Naive B cell (primary cell): ENCODE measurements around the gene PRDM15. TPM values are rescaled to one million over a fixed set of nuclear protein-coding genes. Genes with fewer than 3 reads are reported as not detected.

Source experiments
- ATAC-seq, 2 donors: fragments of 150-1000 bp; cut with Tn5 transposase; 2 replicates each; pipeline ENCODE4 v1.10.0; 2021; ENCODE audit warnings: low read depth in 2 of 2, mild to moderate bottlenecking in 2 of 2, moderate library complexity in 2 of 2
- DNase-seq: peaks from one replicate; pipeline ENCODE4 v3.0.0; 2022
- H3K27ac Mint-ChIP-seq, 6 donors: one replicate each; pipeline ENCODE4 v1.8.0; 2020 to 2022; ENCODE audit warnings: mild to moderate bottlenecking in 6 of 6, mixed read lengths in 6 of 6, moderate library complexity in 5 of 6, inconsistent platforms in 2 of 6
- H3K27me3 Mint-ChIP-seq, 3 donors: one replicate each; pipeline ENCODE4 v1.8.0; 2021 to 2022; ENCODE audit warnings: mixed read lengths in 3 of 3, mild to moderate bottlenecking in 1 of 3
- H3K36me3 Mint-ChIP-seq, 2 donors: one replicate each; pipeline ENCODE4 v1.8.0; 2020 to 2022; ENCODE audit warnings: mixed read lengths in 2 of 2, inconsistent platforms in 1 of 2, mild to moderate bottlenecking in 1 of 2
- H3K4me1 Mint-ChIP-seq, 3 donors: one replicate each; pipeline ENCODE4 v1.8.0; 2020 to 2022; ENCODE audit warnings: mixed read lengths in 3 of 3, inconsistent platforms in 1 of 3, mild to moderate bottlenecking in 1 of 3, moderate library complexity in 1 of 3
- H3K4me3 Mint-ChIP-seq, 8 donors: one replicate each; pipeline ENCODE4 v1.8.0; 2020 to 2022; ENCODE audit warnings: mild to moderate bottlenecking in 8 of 8, mixed read lengths in 8 of 8, moderate library complexity in 8 of 8, inconsistent platforms in 2 of 8
- H3K9me3 Mint-ChIP-seq, 7 donors: one replicate each; pipeline ENCODE4 v1.8.0; 2020 to 2022; ENCODE audit warnings: mixed read lengths in 7 of 7, mild to moderate bottlenecking in 5 of 7, inconsistent platforms in 2 of 7, moderate library complexity in 1 of 7
- polyA plus RNA-seq, 6 donors: library from polyadenylated mRNA; unstranded; fragments of 300-500 nt; fragmentation: Illumina TruSeq; gene quantifications; one replicate each; pipeline ENCODE4 v1.2.3, GENCODE V29; 2021; ENCODE audit warnings: low read depth in 6 of 6

The PRDM15 gene
- polyA plus RNA-seq, 6 donors from 2014 or later, result 0.91 to 3.7 (median 1.4) TPM; not detected in 1

DNA sequence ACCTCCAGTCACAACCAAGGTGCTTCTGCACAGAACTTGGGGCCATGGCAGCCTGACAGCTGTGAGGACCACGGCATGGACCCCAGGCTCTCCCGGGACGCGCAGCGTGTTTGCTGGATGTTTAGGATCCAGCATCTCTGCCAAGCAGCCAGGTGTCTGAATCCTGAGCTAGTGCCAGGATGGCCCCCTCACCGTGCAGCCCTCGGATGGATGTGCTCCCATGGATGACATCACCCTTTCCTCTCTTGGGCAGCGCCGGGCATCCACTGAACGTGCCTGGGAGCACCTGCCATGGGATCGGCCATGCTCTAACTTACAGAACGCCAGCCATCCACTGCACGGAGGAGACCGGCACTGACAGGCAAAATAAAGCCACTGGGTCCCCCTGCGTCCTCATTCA lies 53.9 kb downstream of the PRDM15 start:
- Mint-ChIP-seq H3K9me3 (no peaks in the 10 kb centered on the region), H3K27ac (no peak overlapping the region), H3K4me1 (peaks cover 0 to 16% (median 7%) of the 10 kb centered on the region in 3 donors), H3K36me3 (peaks cover 0 to 11% of the 10 kb centered on the region in 2 donors), H3K4me3 (no peak overlapping the region), H3K27me3 (no peaks in the 10 kb centered on the region)
- ATAC-seq, result no peak
- no peak for DNase-seq

DNA sequence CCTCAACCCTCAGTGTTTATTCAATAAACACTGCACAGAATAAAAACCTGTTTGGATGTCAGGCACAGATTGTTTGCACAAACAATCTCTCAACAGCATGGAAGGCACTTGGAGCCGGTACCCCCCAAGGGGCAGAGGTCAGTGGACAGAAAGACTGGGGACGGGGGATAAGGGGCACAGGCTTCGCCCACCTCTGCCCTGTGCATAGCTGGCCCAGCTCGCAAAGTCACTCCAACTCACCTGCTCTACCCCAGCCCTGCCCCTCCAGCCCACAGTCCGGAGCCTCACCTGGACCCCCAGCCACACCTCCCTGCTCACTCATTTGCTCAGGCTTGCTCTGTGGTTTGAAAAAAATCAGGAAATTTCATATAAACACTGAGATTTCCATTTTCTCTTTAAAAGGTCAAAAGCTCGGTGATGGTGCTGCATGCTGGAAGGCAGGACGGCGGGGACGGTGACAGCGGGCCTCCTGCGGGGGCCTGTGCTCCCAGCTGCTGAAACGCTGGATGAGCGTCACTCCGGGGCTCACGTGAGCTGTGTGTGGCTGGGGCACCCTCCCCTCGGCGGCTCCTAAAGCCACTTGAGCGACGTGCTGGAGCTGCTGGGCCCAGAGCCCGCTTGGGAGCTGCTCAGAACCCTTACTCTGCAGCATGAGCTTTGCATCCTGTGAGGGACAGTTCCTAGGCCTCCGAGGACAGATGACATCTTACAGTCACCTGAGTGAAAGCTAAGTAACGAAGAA lies 54.5 kb downstream of the PRDM15 start:
- ATAC-seq (no peak), DNase-seq (no peak)
- Mint-ChIP-seq H3K27ac (no peak overlapping the region), H3K4me1 (peaks cover 0 to 16% (median 7%) of the 10 kb centered on the region in 3 donors), H3K36me3 (peaks cover 0 to 13% of the 10 kb centered on the region in 2 donors), H3K9me3 (no peaks in the 10 kb centered on the region), H3K4me3 (no peak overlapping the region), H3K27me3 (no peaks in the 10 kb centered on the region)

DNA sequence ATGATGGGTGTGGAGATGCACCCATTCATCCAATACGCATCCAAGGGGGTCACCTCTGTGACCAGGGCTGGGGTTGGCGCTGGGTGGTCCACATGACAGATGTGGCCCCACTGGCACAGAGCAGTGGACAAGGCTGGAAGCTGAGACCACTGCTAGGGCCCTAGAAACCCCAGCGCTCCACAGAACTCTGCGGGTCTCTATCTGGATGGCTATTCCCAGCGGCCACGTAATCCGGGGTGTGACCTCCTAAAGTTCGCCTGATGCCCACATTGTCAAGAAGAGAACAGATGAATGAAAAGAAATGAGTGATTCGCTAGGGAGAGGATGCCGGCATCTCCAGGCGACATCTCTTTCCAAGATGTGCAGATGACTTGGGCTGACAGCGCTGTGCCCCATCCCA lies 55.2 kb downstream of the PRDM15 start:
- DNase-seq (no peak), ATAC-seq (no peak)
- H3K27ac Mint-ChIP-seq, result peak overlapping the region in 1 of 6 donors; percentile 71
- H3K4me1 Mint-ChIP-seq, result peaks cover 0 to 16% (median 7%) of the 10 kb centered on the region in 3 donors
- no peak overlapping the region for H3K4me3 Mint-ChIP-seq
- no peaks in the 10 kb centered on the region for H3K27me3 Mint-ChIP-seq
- no peaks in the 10 kb centered on the region for H3K9me3 Mint-ChIP-seq
- H3K36me3 Mint-ChIP-seq, result peaks cover 0 to 13% of the 10 kb centered on the region in 2 donors

DNA sequence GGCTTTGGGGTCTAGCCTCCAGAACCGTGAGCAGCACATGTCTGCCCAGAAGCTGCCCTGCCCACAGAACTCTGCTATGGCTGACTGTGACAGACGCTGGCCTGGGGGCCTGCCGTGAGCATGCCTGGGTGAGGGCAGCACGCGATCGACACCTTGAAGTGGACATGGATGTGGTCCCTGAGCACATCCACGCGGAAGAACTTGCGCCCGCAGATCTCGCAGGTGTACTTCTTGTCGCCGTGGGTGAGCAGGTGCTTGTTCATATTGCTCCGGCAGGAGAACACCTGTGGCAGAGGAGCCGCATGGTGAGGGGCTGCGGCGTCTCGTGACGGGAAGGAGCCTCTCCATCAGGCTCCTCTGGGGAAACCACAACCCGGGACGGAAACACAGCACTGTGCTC lies 56.0 kb downstream of the PRDM15 start:
- DNase-seq (no peak), ATAC-seq (peak in 1 of 2 donors; percentile 23)
- Mint-ChIP-seq H3K4me3 (peak overlapping the region in 2 of 8 donors; percentile 37 to 63), H3K27ac (peak overlapping the region in 2 of 6 donors; percentile 53 to 59), H3K36me3 (peaks cover 0 to 13% of the 10 kb centered on the region in 2 donors), H3K4me1 (peaks cover 0 to 16% (median 7%) of the 10 kb centered on the region in 3 donors), H3K27me3 (no peaks in the 10 kb centered on the region), H3K9me3 (no peaks in the 10 kb centered on the region)

DNA sequence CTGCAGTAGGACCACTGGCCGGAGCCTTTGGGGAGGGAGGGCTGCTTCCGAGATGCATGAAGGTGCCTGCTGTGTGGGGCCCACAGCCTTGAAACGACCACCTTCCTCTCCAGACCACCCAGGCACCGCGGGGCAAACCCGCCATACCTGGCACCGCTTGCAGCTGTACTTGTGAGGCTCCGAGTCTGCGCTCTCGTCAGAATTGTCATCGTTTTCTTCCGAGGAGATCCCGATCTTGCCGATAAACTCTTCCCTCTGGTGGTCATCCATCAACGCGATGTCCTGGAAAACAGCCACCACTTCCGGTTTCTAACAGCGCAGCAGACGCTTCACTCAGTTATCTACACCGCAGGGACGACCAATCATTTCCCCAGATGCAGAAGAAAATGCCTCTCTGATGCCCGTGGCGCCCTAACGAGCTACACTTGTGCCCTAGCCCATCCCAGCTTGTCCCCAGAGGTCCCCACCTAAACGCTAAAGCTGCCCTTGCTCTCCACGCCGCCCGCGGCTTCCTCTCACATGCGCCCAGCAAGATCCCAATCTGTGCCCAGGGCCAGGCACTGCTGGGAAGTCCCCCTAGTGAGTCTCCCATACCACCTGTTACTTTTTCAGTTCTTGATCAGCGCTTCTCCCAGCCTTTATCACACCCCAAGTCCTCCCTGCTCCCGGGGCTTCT lies 57.2 kb downstream of the PRDM15 start:
- peak overlapping the region in 1 of 8 donors; percentile 12 for H3K4me3 Mint-ChIP-seq
- H3K9me3 Mint-ChIP-seq, result no peaks in the 10 kb centered on the region
- no peak overlapping the region for H3K27ac Mint-ChIP-seq
- H3K27me3 Mint-ChIP-seq, result no peaks in the 10 kb centered on the region
- peaks cover 0 to 13% of the 10 kb centered on the region in 2 donors for H3K36me3 Mint-ChIP-seq
- H3K4me1 Mint-ChIP-seq, result peaks cover 4 to 22% (median 12%) of the 10 kb centered on the region in 3 donors
- ATAC-seq (no peak), DNase-seq (no peak)

GRCh38 chr21:41821081-41821755 lies 57.9 kb downstream of the PRDM15 start:
- ATAC-seq (no peak), DNase-seq (no peak)
- Mint-ChIP-seq H3K9me3 (no peaks in the 10 kb centered on the region), H3K36me3 (peaks cover 0 to 13% of the 10 kb centered on the region in 2 donors), H3K27me3 (no peaks in the 10 kb centered on the region), H3K4me1 (peaks cover 8 to 26% (median 16%) of the 10 kb centered on the region in 3 donors), H3K27ac (no peak overlapping the region), H3K4me3 (no peak overlapping the region)

- no peaks in the 10 kb centered on the region for H3K27me3 Mint-ChIP-seq
- no peak overlapping the region for H3K27ac Mint-ChIP-seq
- peaks cover 8 to 26% (median 16%) of the 10 kb centered on the region in 3 donors for H3K4me1 Mint-ChIP-seq
- ATAC-seq (no peak), DNase-seq (no peak)
- H3K4me3 Mint-ChIP-seq, result no peak overlapping the region
- H3K36me3 Mint-ChIP-seq, result peaks cover 0 to 13% of the 10 kb centered on the region in 2 donors
- H3K9me3 Mint-ChIP-seq, result no peaks in the 10 kb centered on the region
These were observed 58.6 kb downstream of the PRDM15 start for GRCh38 chr21:41820384-41821080.

DNA sequence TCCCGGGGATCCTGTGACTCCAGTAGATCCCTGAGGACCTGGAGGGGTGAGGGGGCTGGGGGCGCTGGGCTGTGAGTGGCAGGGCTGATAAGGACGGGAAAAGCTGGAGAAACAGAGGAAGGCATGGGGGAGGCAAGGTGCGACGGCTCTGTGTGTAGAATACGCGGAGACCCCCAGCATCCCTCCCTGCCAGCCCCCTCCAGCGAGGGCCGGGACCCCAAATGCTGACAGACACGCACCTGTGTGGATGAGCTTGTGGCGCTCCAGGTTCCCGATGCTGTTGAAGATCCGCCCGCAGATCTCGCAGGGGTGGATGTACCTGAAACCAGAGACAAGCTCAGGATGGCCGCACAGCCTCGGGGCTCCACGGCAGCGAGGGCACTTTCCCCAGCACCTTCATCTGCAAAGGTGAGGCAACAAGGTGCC lies 59.3 kb downstream of the PRDM15 start:
- Mint-ChIP-seq H3K27me3 (no peaks in the 10 kb centered on the region), H3K4me1 (peaks cover 8 to 26% (median 16%) of the 10 kb centered on the region in 3 donors), H3K36me3 (peaks cover 4 to 16% of the 10 kb centered on the region in 2 donors), H3K9me3 (no peaks in the 10 kb centered on the region), H3K27ac (no peak overlapping the region), H3K4me3 (no peak overlapping the region)
- DNase-seq (no peak), ATAC-seq (no peak)

- Mint-ChIP-seq H3K27ac (no peak overlapping the region), H3K36me3 (peaks cover 8 to 14% of the 10 kb centered on the region in 2 donors), H3K4me1 (peaks cover 8 to 26% (median 16%) of the 10 kb centered on the region in 3 donors), H3K9me3 (no peaks in the 10 kb centered on the region), H3K27me3 (no peaks in the 10 kb centered on the region), H3K4me3 (no peak overlapping the region)
- DNase-seq (no peak), ATAC-seq (no peak)
These were observed 59.8 kb downstream of the PRDM15 start for GRCh38 chr21:41819236-41819855.

DNA sequence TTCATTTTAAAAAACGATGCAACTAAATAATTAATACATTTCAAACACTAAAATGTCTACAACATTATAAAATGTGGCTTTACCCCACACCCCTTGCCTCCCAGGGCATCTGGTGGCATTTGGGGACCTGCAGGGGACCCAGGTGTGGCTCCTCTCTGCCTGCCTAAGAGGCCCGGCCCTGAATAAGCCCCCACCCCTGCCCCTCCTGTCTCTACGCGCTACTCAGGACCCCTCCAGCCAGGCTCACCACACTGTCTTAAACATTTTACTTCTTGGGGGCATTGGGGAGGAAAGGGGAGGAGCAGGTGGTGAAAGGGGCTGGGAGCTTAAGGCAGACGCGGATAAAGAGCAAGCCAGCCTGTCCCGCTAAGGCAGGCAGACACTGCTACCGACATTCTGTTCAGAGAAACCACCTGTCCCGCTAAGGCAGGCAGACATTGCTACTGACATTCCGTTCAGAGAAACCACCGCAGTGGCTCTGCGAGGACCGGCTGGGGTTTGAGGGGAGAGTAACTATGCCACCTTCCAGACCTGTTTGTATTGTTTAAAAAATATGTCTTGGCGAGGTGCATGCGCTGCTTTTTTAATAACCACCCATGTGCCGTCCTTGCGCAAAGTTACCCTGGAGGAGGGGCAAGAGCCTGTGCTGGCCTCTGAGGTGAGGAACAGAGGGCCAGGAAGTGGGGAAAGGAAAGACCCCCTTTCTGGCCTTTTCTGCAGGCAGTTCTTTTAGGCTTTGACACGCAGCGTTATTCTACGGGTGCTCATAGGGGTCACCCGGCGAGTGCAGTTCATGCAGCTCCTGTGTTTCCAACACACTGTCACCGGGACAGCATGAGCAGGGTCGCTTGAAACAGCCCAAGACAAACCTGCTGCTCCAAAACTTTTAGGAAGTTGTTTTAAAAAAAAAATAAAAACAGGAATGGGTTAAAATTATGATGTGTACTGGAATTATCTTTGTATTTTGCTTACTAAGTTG lies 61.0 kb downstream of the PRDM15 start:
- Mint-ChIP-seq H3K4me3 (no peak overlapping the region), H3K36me3 (peaks cover 8 to 9% of the 10 kb centered on the region in 2 donors), H3K4me1 (peaks cover 8 to 15% (median 10%) of the 10 kb centered on the region in 3 donors), H3K9me3 (no peaks in the 10 kb centered on the region), H3K27ac (no peak overlapping the region), H3K27me3 (no peaks in the 10 kb centered on the region)
- no peak for DNase-seq
- ATAC-seq, result no peak

DNA sequence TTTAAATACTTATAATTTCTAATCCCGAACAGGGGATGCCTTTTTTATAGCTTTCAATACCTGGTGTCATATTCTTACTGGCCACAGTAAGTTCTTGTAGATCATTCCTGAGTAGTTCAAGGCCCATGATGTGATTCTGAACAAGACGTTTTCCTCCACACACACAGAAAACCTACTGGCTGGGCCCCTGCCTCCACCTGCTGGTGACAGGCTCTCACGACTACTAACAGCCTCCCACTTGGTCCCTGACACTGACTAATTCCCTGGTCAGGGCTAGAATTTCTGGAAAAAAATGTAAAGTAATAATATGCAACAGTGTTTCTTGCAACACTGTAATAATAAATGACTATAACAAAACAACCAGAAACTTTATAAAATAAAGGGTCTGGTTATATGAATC lies 61.9 kb downstream of the PRDM15 start:
- peak; percentile 73 for ATAC-seq
- Mint-ChIP-seq H3K27me3 (no peaks in the 10 kb centered on the region), H3K4me3 (no peak overlapping the region), H3K4me1 (peaks cover 8 to 10% (median 10%) of the 10 kb centered on the region in 3 donors), H3K36me3 (peaks cover 8 to 9% of the 10 kb centered on the region in 2 donors), H3K9me3 (no peaks in the 10 kb centered on the region), H3K27ac (peak overlapping the region in 1 of 6 donors; percentile 65)
- DNase-seq, result peak; percentile 14
